Dendritic cell treated with granulocyte-macrophage colony-stimulating factor and Interleukin-4, amounts not matched to agents 40 ng/mL and 50 ng/mL, for 4 days (primary cell): ENCODE results near the gene AFG3L2.

ENCODE experiments used
- H3K27ac Mint-ChIP-seq: one replicate; pipeline ENCODE4 v1.8.0; 2022; ENCODE audit warnings: mild to moderate bottlenecking, mixed read lengths
- H3K27me3 Mint-ChIP-seq: one replicate; pipeline ENCODE4 v1.8.0; 2022; ENCODE audit warnings: mild to moderate bottlenecking, mixed read lengths
- H3K36me3 Mint-ChIP-seq: one replicate; pipeline ENCODE4 v1.8.0; 2022; ENCODE audit warnings: low read depth, mixed read lengths
- H3K4me1 Mint-ChIP-seq: one replicate; pipeline ENCODE4 v1.8.0; 2022; ENCODE audit warnings: low read depth, mixed read lengths
- H3K4me3 Mint-ChIP-seq: one replicate; pipeline ENCODE4 v1.8.0; 2022; ENCODE audit warnings: mild to moderate bottlenecking, moderate library complexity, mixed read lengths
- H3K9me3 Mint-ChIP-seq: one replicate; pipeline ENCODE4 v1.8.0; 2022; ENCODE audit warnings: mixed read lengths
- intact Hi-C: fragments of 100-400 bp; cut with micrococcal nuclease; formaldehyde crosslinking; loops from one replicate; pipeline ENCODE4 v1.15.0; 2022

AFG3L2 gene

GRCh38 chr18:12362473-12363174, 14.4 kb downstream of the AFG3L2 start:
- peaks cover 99% of the 10 kb centered on the region for H3K36me3 Mint-ChIP-seq
- H3K4me3 Mint-ChIP-seq: no peak overlapping the region
- peaks cover 12% of the 10 kb centered on the region for H3K4me1 Mint-ChIP-seq
- H3K27ac Mint-ChIP-seq: no peak overlapping the region
- intact Hi-C loops: no loop called here
- no peaks in the 10 kb centered on the region for H3K9me3 Mint-ChIP-seq
- H3K27me3 Mint-ChIP-seq: no peaks in the 10 kb centered on the region

GRCh38 chr18:12361770-12362378, 15.2 kb downstream of the AFG3L2 start:
- Mint-ChIP-seq H3K4me1 (peaks cover 12% of the 10 kb centered on the region), H3K4me3 (no peak overlapping the region), H3K9me3 (no peaks in the 10 kb centered on the region), H3K36me3 (peaks cover 100% of the 10 kb centered on the region), H3K27me3 (no peaks in the 10 kb centered on the region), H3K27ac (no peak overlapping the region)
- intact Hi-C loops: no loop called here

- peaks cover 100% of the 10 kb centered on the region for H3K36me3 Mint-ChIP-seq
- intact Hi-C loops: no loop called here
- H3K27ac Mint-ChIP-seq: no peak overlapping the region
- H3K4me1 Mint-ChIP-seq: peaks cover 5% of the 10 kb centered on the region
- H3K4me3 Mint-ChIP-seq: no peak overlapping the region
- H3K9me3 Mint-ChIP-seq: no peaks in the 10 kb centered on the region
- H3K27me3 Mint-ChIP-seq: no peaks in the 10 kb centered on the region
Observed at GRCh38 chr18:12359515-12359927, 17.5 kb downstream of the AFG3L2 start.

- H3K4me3 Mint-ChIP-seq: no peak overlapping the region
- peaks cover 9% of the 10 kb centered on the region for H3K4me1 Mint-ChIP-seq
- intact Hi-C loops: no loop called here
- no peak overlapping the region for H3K27ac Mint-ChIP-seq
- H3K9me3 Mint-ChIP-seq: no peaks in the 10 kb centered on the region
- H3K36me3 Mint-ChIP-seq: peaks cover 92% of the 10 kb centered on the region
- H3K27me3 Mint-ChIP-seq: no peaks in the 10 kb centered on the region
Observed at GRCh38 chr18:12352188-12352587, 24.8 kb downstream of the AFG3L2 start.

GRCh38 chr18:12347895-12348294, 29.1 kb downstream of the AFG3L2 start:
- H3K27me3 Mint-ChIP-seq: no peaks in the 10 kb centered on the region
- H3K4me3 Mint-ChIP-seq: no peak overlapping the region
- H3K27ac Mint-ChIP-seq: peak overlapping the region; percentile 56
- peaks cover 93% of the 10 kb centered on the region for H3K36me3 Mint-ChIP-seq
- H3K9me3 Mint-ChIP-seq: no peaks in the 10 kb centered on the region
- intact Hi-C loops: loop anchor here (2.0 kb wide), 1 partner anchor 29 kb away; the partner anchor contains the start of gene AFG3L2
- H3K4me1 Mint-ChIP-seq: peaks cover 24% of the 10 kb centered on the region

GRCh38 chr18:12346240-12346565, 30.8 kb downstream of the AFG3L2 start:
- Mint-ChIP-seq H3K9me3 (no peaks in the 10 kb centered on the region), H3K36me3 (peaks cover 92% of the 10 kb centered on the region), H3K27me3 (no peaks in the 10 kb centered on the region), H3K4me3 (no peak overlapping the region), H3K4me1 (peaks cover 24% of the 10 kb centered on the region), H3K27ac (peak overlapping the region; percentile 56)
- intact Hi-C loops: loop anchor here (2.0 kb wide), 1 partner anchor 31 kb away; the partner anchor contains the start of gene AFG3L2

- Mint-ChIP-seq H3K36me3 (peaks cover 92% of the 10 kb centered on the region), H3K27me3 (no peaks in the 10 kb centered on the region), H3K4me3 (no peak overlapping the region), H3K27ac (peak overlapping the region; percentile 56), H3K4me1 (peaks cover 24% of the 10 kb centered on the region), H3K9me3 (no peaks in the 10 kb centered on the region)
- intact Hi-C loops: loop anchor here (2.0 kb wide), 1 partner anchor 31 kb away; the partner anchor contains the start of gene AFG3L2
Observed at GRCh38 chr18:12345491-12346239, 31.4 kb downstream of the AFG3L2 start.

- Mint-ChIP-seq H3K9me3 (no peaks in the 10 kb centered on the region), H3K36me3 (peaks cover 96% of the 10 kb centered on the region), H3K4me1 (peaks cover 20% of the 10 kb centered on the region), H3K27ac (no peak overlapping the region), H3K27me3 (no peaks in the 10 kb centered on the region), H3K4me3 (no peak overlapping the region)
- intact Hi-C loops: no loop called here
Observed at GRCh38 chr18:12342661-12343060, 34.4 kb downstream of the AFG3L2 start.

- peaks cover 6% of the 10 kb centered on the region for H3K4me1 Mint-ChIP-seq
- no peaks in the 10 kb centered on the region for H3K9me3 Mint-ChIP-seq
- H3K4me3 Mint-ChIP-seq: no peak overlapping the region
- intact Hi-C loops: no loop called here
- no peak overlapping the region for H3K27ac Mint-ChIP-seq
- H3K27me3 Mint-ChIP-seq: no peaks in the 10 kb centered on the region
- H3K36me3 Mint-ChIP-seq: peaks cover 96% of the 10 kb centered on the region
Observed at GRCh38 chr18:12340945-12341660, 35.9 kb downstream of the AFG3L2 start.

GRCh38 chr18:12338382-12338781, 38.6 kb downstream of the AFG3L2 start:
- no peaks in the 10 kb centered on the region for H3K27me3 Mint-ChIP-seq
- no peaks in the 10 kb centered on the region for H3K9me3 Mint-ChIP-seq
- H3K4me1 Mint-ChIP-seq: no peaks in the 10 kb centered on the region
- H3K36me3 Mint-ChIP-seq: peaks cover 96% of the 10 kb centered on the region
- no peak overlapping the region for H3K27ac Mint-ChIP-seq
- no peak overlapping the region for H3K4me3 Mint-ChIP-seq
- intact Hi-C loops: no loop called here

GRCh38 chr18:12336887-12337286, 40.1 kb downstream of the AFG3L2 start:
- no peak overlapping the region for H3K27ac Mint-ChIP-seq
- H3K27me3 Mint-ChIP-seq: no peaks in the 10 kb centered on the region
- peaks cover 87% of the 10 kb centered on the region for H3K36me3 Mint-ChIP-seq
- no peak overlapping the region for H3K4me3 Mint-ChIP-seq
- intact Hi-C loops: no loop called here
- H3K4me1 Mint-ChIP-seq: no peaks in the 10 kb centered on the region
- no peaks in the 10 kb centered on the region for H3K9me3 Mint-ChIP-seq

GRCh38 chr18:12336171-12336613, 40.8 kb downstream of the AFG3L2 start:
- H3K9me3 Mint-ChIP-seq: no peaks in the 10 kb centered on the region
- H3K27ac Mint-ChIP-seq: peak overlapping the region; percentile 38
- intact Hi-C loops: no loop called here
- no peaks in the 10 kb centered on the region for H3K4me1 Mint-ChIP-seq
- no peak overlapping the region for H3K4me3 Mint-ChIP-seq
- peaks cover 88% of the 10 kb centered on the region for H3K36me3 Mint-ChIP-seq
- H3K27me3 Mint-ChIP-seq: no peaks in the 10 kb centered on the region

- intact Hi-C loops: no loop called here
- Mint-ChIP-seq H3K4me1 (no peaks in the 10 kb centered on the region), H3K36me3 (peaks cover 88% of the 10 kb centered on the region), H3K27ac (no peak overlapping the region), H3K9me3 (no peaks in the 10 kb centered on the region), H3K27me3 (no peaks in the 10 kb centered on the region), H3K4me3 (no peak overlapping the region)
Observed at GRCh38 chr18:12335503-12335902, 41.5 kb downstream of the AFG3L2 start.

- peaks cover 90% of the 10 kb centered on the region for H3K36me3 Mint-ChIP-seq
- no peaks in the 10 kb centered on the region for H3K9me3 Mint-ChIP-seq
- H3K27me3 Mint-ChIP-seq: no peaks in the 10 kb centered on the region
- intact Hi-C loops: no loop called here
- no peak overlapping the region for H3K4me3 Mint-ChIP-seq
- no peak overlapping the region for H3K27ac Mint-ChIP-seq
- no peaks in the 10 kb centered on the region for H3K4me1 Mint-ChIP-seq
Observed at GRCh38 chr18:12334863-12335262, 42.2 kb downstream of the AFG3L2 start.
